HCT116 (cell line): ENCODE measurements around the gene WAPL.

Source experiments
- CTCF ChIP-seq, 3 experiments: fragments of 200-600 bp in 1 of 3; sonication (generic) in 1 of 3; IDR thresholded peaks in 2 of 3; conservative IDR thresholded peaks in 1 of 3; 2 replicates each; pipeline ENCODE4 v1.5.1; 2012 to 2017; ENCODE audit warnings: low read depth in 2 of 3, low read length in 2 of 3, antibody characterized with exemption in 1 of 3, borderline replicate concordance in 1 of 3, control low read depth in 1 of 3, mild to moderate bottlenecking in 1 of 3, mixed read lengths in 1 of 3, mixed run types in 1 of 3, moderate library complexity in 1 of 3; ENCODE audit not compliant: insufficient read depth in 1 of 3
- EZH2phosphoT487 ChIP-seq: fragments of 200-600 bp; IDR thresholded peaks from 2 replicates; pipeline ENCODE4 v1.6.1; 2018; ENCODE audit warnings: antibody characterized with exemption, borderline replicate concordance
- RAD21 ChIP-seq: IDR thresholded peaks from 2 replicates; pipeline ENCODE4 v1.6.1; 2012; ENCODE audit warnings: low read depth, mild to moderate bottlenecking
- SIN3A ChIP-seq: IDR thresholded peaks from 2 replicates; pipeline ENCODE4 v1.6.1; 2012; ENCODE audit warnings: low read depth

- no peak for TF ChIP-seq SIN3A
- TF ChIP-seq CTCF (IDR thresholded peaks at IDR 0.05 in 2 of 3, conservative IDR thresholded peaks at IDR 0.05 in 1 of 3; ENCODE audit: borderline replicate concordance in 1 of 3, insufficient read depth in 1 of 3, low read depth in 2 of 3, low read length in 2 of 3), result no peak
- no peak for TF ChIP-seq RAD21
- TF ChIP-seq EZH2phosphoT487, result no peak
These were observed 15.5 kb downstream of the WAPL start for GRCh38 chr10:86506062-86506461.
